Esophagus squamous epithelium (tissue), 4 donors: ENCODE results near the gene FBXL17.

ENCODE experiments used
- POLR2A ChIP-seq, 4 donors: fragments of 450-650 bp; IDR thresholded peaks; one replicate each; pipeline ENCODE4 v1.6.1; 2017; ENCODE audit warnings: antibody characterized with exemption in 4 of 4, mild to moderate bottlenecking in 4 of 4, moderate library complexity in 3 of 4
- TF ChIP-seq, protein P1 (sequence below), 6 experiments: fragments of 450-650 bp in 4 of 6; fragments of 200-600 bp in 2 of 6; sonication (generic) in 2 of 6; IDR thresholded peaks; one replicate each; pipeline ENCODE4 v1.5.1; 2016 to 2019; ENCODE audit warnings: antibody characterized with exemption in 6 of 6, mild to moderate bottlenecking in 4 of 6, moderate library complexity in 4 of 6

- TF ChIP-seq, protein P1, sequence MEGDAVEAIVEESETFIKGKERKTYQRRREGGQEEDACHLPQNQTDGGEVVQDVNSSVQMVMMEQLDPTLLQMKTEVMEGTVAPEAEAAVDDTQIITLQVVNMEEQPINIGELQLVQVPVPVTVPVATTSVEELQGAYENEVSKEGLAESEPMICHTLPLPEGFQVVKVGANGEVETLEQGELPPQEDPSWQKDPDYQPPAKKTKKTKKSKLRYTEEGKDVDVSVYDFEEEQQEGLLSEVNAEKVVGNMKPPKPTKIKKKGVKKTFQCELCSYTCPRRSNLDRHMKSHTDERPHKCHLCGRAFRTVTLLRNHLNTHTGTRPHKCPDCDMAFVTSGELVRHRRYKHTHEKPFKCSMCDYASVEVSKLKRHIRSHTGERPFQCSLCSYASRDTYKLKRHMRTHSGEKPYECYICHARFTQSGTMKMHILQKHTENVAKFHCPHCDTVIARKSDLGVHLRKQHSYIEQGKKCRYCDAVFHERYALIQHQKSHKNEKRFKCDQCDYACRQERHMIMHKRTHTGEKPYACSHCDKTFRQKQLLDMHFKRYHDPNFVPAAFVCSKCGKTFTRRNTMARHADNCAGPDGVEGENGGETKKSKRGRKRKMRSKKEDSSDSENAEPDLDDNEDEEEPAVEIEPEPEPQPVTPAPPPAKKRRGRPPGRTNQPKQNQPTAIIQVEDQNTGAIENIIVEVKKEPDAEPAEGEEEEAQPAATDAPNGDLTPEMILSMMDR (IDR thresholded peaks at IDR 0.05): no peak
- no peak for TF ChIP-seq POLR2A (IDR thresholded peaks at IDR 0.05)
These were observed 57.0 kb downstream of the FBXL17 start for GRCh38 chr5:108324886-108325285.
